WTC11 (cell line): ENCODE measurements around the gene ZEB1. TPM values are rescaled to one million over a fixed set of nuclear protein-coding genes. Genes with fewer than 3 reads are reported as not detected.

ENCODE experiments used
- ATAC-seq: fragments of 200-7000 bp; cut with Tn5 transposase; 2 replicates; pipeline ENCODE4 v1.10.0; 2021; ENCODE audit warnings: mild to moderate bottlenecking, moderate library complexity
- CTCF ChIA-PET: fragments of 300-600 bp; sonication (Branson Sonifier 250); formaldehyde crosslinking; loops from one replicate; lab custom pipeline; 2021; ENCODE audit warnings: antibody characterized with exemption; lab: Charles Lee
- POLR2A ChIA-PET: fragments of 350-600 bp; sonication (Branson Sonifier 250); formaldehyde crosslinking; loops from one replicate; lab custom pipeline; 2021; ENCODE audit warnings: antibody characterized with exemption; lab: Charles Lee
- DNase-seq: peaks from one replicate; pipeline ENCODE4 v3.0.0; 2021; ENCODE audit warnings: low spot score
- H3K27ac Mint-ChIP-seq: 2 replicates; pipeline ENCODE4 v1.8.0; 2021; ENCODE audit warnings: mixed read lengths
- H3K27me3 Mint-ChIP-seq: 2 replicates; pipeline ENCODE4 v1.8.0; 2021; ENCODE audit warnings: low read depth, mild to moderate bottlenecking, moderate library complexity, mixed read lengths
- H3K36me3 Mint-ChIP-seq: 2 replicates; pipeline ENCODE4 v1.8.0; 2021; ENCODE audit warnings: mixed read lengths
- H3K4me1 Mint-ChIP-seq: 2 replicates; pipeline ENCODE4 v1.8.0; 2022; ENCODE audit warnings: mixed read lengths
- H3K4me3 Mint-ChIP-seq: 2 replicates; pipeline ENCODE4 v1.8.0; 2021; ENCODE audit warnings: mild to moderate bottlenecking, moderate library complexity, mixed read lengths
- H3K9me3 Mint-ChIP-seq: 2 replicates; pipeline ENCODE4 v1.8.0; 2021; ENCODE audit warnings: mixed read lengths
- ATF1 ChIP-seq: sonication (generic); formaldehyde crosslinking; IDR thresholded peaks from 2 replicates; pipeline ENCODE4 v1.8.1; 2023; ENCODE audit warnings: mild to moderate bottlenecking, moderate library complexity, missing genetic modification reagents
- CREM ChIP-seq: sonication (generic); formaldehyde crosslinking; IDR thresholded peaks from 2 replicates; pipeline ENCODE4 v1.8.1; 2022; ENCODE audit warnings: mild to moderate bottlenecking, missing genetic modification reagents, moderate library complexity
- FOXP1 ChIP-seq: sonication (generic); formaldehyde crosslinking; IDR thresholded peaks from 2 replicates; pipeline ENCODE4 v1.8.0; 2022; ENCODE audit warnings: missing genetic modification reagents, mild to moderate bottlenecking, moderate library complexity, borderline replicate concordance
- GTF2I ChIP-seq: fragments of 250-450 bp; sonication (Bioruptor Pico); conservative IDR thresholded peaks from 2 replicates; pipeline ENCODE4 v1.4.0; 2021; ENCODE audit warnings: mild to moderate bottlenecking
- HMGA2 ChIP-seq: fragments of 250-450 bp; sonication (Bioruptor Pico); IDR thresholded peaks from 2 replicates; pipeline ENCODE4 v1.4.0; 2021; ENCODE audit warnings: mild to moderate bottlenecking, moderate library complexity
- HMGXB4 ChIP-seq: sonication (generic); formaldehyde crosslinking; IDR thresholded peaks from 2 replicates; pipeline ENCODE4 v1.8.1; 2023; ENCODE audit warnings: mild to moderate bottlenecking, moderate library complexity, missing genetic modification reagents
- IRF1 ChIP-seq: sonication (generic); formaldehyde crosslinking; IDR thresholded peaks from 2 replicates; pipeline ENCODE4 v1.8.0; 2023; ENCODE audit warnings: missing genetic modification reagents
- IRF2 ChIP-seq: sonication (generic); formaldehyde crosslinking; IDR thresholded peaks from 2 replicates; pipeline ENCODE4 v1.8.0; 2022; ENCODE audit warnings: low read depth, missing genetic modification reagents, borderline replicate concordance
- JAZF1 ChIP-seq: fragments of 250-450 bp; sonication (Bioruptor Pico); IDR thresholded peaks from 2 replicates; pipeline ENCODE4 v1.9.0; 2021; ENCODE audit warnings: moderate library complexity, mild to moderate bottlenecking, inconsistent platforms
- MXD4 ChIP-seq: fragments of 250-450 bp; sonication (Bioruptor Pico); IDR thresholded peaks from 2 replicates; pipeline ENCODE4 v1.8.0; 2021; ENCODE audit warnings: mild to moderate bottlenecking, moderate library complexity, borderline replicate concordance
- MYBL2 ChIP-seq: sonication (generic); formaldehyde crosslinking; IDR thresholded peaks from 2 replicates; pipeline ENCODE4 v1.8.1; 2023; ENCODE audit warnings: mild to moderate bottlenecking, moderate library complexity, missing genetic modification reagents
- NFATC4 ChIP-seq: fragments of 250-450 bp; sonication (Bioruptor Pico); IDR thresholded peaks from 2 replicates; pipeline ENCODE4 v1.9.0; 2021; ENCODE audit warnings: mild to moderate bottlenecking
- NFYB ChIP-seq: sonication (generic); formaldehyde crosslinking; conservative IDR thresholded peaks from 2 replicates; pipeline ENCODE4 v1.8.0; 2022; ENCODE audit warnings: low read depth, missing genetic modification reagents
- NR1H2 ChIP-seq: sonication (generic); formaldehyde crosslinking; IDR thresholded peaks from 2 replicates; pipeline ENCODE4 v1.9.0; 2021; ENCODE audit warnings: mild to moderate bottlenecking, moderate library complexity, missing genetic modification reagents
- RELA ChIP-seq: sonication (generic); formaldehyde crosslinking; IDR thresholded peaks from 2 replicates; pipeline ENCODE4 v1.8.1; 2022; ENCODE audit warnings: missing genetic modification reagents, mild to moderate bottlenecking, borderline replicate concordance
- SP1 ChIP-seq: sonication (generic); formaldehyde crosslinking; conservative IDR thresholded peaks from 2 replicates; pipeline ENCODE4 v1.8.1; 2022; ENCODE audit warnings: missing genetic modification reagents
- ZBTB21 ChIP-seq: sonication (generic); formaldehyde crosslinking; IDR thresholded peaks from 2 replicates; pipeline ENCODE4 v1.8.1; 2023; ENCODE audit warnings: mild to moderate bottlenecking, missing genetic modification reagents, borderline replicate concordance
- ZBTB43 ChIP-seq: sonication (generic); formaldehyde crosslinking; IDR thresholded peaks from 2 replicates; pipeline ENCODE4 v1.8.1; 2023; ENCODE audit warnings: mild to moderate bottlenecking, missing genetic modification reagents
- ZNF232 ChIP-seq: sonication (generic); formaldehyde crosslinking; IDR thresholded peaks from 2 replicates; pipeline ENCODE4 v1.8.0; 2022; ENCODE audit warnings: mild to moderate bottlenecking, missing genetic modification reagents
- ZNF281 ChIP-seq: sonication (generic); formaldehyde crosslinking; IDR thresholded peaks from 2 replicates; pipeline ENCODE4 v1.8.0; 2023; ENCODE audit warnings: mild to moderate bottlenecking, missing genetic modification reagents
- ZNF396 ChIP-seq: fragments of 250-450 bp; sonication (Bioruptor Pico); IDR thresholded peaks from 2 replicates; pipeline ENCODE4 v1.8.0; 2021; ENCODE audit warnings: mild to moderate bottlenecking, moderate library complexity, borderline replicate concordance
- ZNF423 ChIP-seq: fragments of 250-450 bp; sonication (Bioruptor Pico); IDR thresholded peaks from 2 replicates; pipeline ENCODE4 v2.1.2; 2022; ENCODE audit warnings: mild to moderate bottlenecking, moderate library complexity
- total RNA-seq: library from RNA; stranded (reverse); gene quantifications from 3 replicates; pipeline ENCODE4 v1.2.3, GENCODE V29; 2021
- TF ChIP-seq, protein P1 (sequence below): fragments of 250-450 bp; sonication (Bioruptor Pico); IDR thresholded peaks from 2 replicates; pipeline ENCODE4 v1.9.0; 2021; ENCODE audit warnings: moderate library complexity, mild to moderate bottlenecking, inconsistent platforms, borderline replicate concordance

ZEB1 gene
- total RNA-seq, 1 experiment from 2014 or later = 0.39 TPM

- CTCF ChIA-PET = no interaction called here
- no peak for ATAC-seq
- TF ChIP-seq NR1H2 (CRISPR knock-in tag) (no peak), ZNF232 (no peak), ZNF281 (no peak), ZBTB21 (no peak), FOXP1 (no peak), ZNF423 (CRISPR knock-in tag) (no peak), JAZF1 (CRISPR knock-in tag) (no peak), ATF1 (CRISPR knock-in tag) (no peak), HMGA2 (CRISPR knock-in tag) (no peak), MXD4 (no peak), IRF2 (CRISPR knock-in tag) (no peak), NFYB (no peak), NFATC4 (CRISPR knock-in tag) (no peak), CREM (CRISPR knock-in tag) (no peak), ZBTB43 (CRISPR knock-in tag) (no peak), HMGXB4 (CRISPR knock-in tag) (no peak)
- TF ChIP-seq, protein P1, sequence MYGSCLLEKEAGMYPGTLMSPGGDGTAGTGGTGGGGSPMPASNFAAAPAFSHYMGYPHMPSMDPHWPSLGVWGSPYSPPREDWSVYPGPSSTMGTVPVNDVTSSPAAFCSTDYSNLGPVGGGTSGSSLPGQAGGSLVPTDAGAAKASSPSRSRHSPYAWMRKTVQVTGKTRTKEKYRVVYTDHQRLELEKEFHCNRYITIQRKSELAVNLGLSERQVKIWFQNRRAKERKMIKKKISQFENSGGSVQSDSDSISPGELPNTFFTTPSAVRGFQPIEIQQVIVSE (CRISPR knock-in tag) = no peak
- TF ChIP-seq, all 79 proteins: peak for 0
- no peak for DNase-seq
- H3K36me3 Mint-ChIP-seq = no peaks in the 10 kb centered on the region
- no peaks in the 10 kb centered on the region for H3K27me3 Mint-ChIP-seq
- no peak overlapping the region for H3K27ac Mint-ChIP-seq
- no peak overlapping the region for H3K4me3 Mint-ChIP-seq
- no peaks in the 10 kb centered on the region for H3K9me3 Mint-ChIP-seq
- H3K4me1 Mint-ChIP-seq = no peaks in the 10 kb centered on the region
- POLR2A ChIA-PET = no interaction called here
These were observed 53.4 kb downstream of the ZEB1 start for GRCh38 chr10:31372439-31372838.

- no peak for DNase-seq
- H3K27me3 Mint-ChIP-seq = no peaks in the 10 kb centered on the region
- no peaks in the 10 kb centered on the region for H3K36me3 Mint-ChIP-seq
These were observed 55.2 kb downstream of the ZEB1 start for GRCh38 chr10:31374146-31374696.

More at GRCh38 chr10:31374146-31374696, 55.2 kb downstream of the ZEB1 start:
- no peak overlapping the region for H3K4me3 Mint-ChIP-seq
- TF ChIP-seq ZBTB21 (no peak), MYBL2 (CRISPR knock-in tag) (no peak), RELA (CRISPR knock-in tag) (no peak), NFATC4 (CRISPR knock-in tag) (no peak), GTF2I (CRISPR knock-in tag) (no peak), ZNF396 (CRISPR knock-in tag) (no peak), IRF1 (no peak), SP1 (no peak), MXD4 (no peak)
- TF ChIP-seq, protein P1 (CRISPR knock-in tag) = no peak
- POLR2A ChIA-PET = no interaction called here
- H3K4me1 Mint-ChIP-seq = no peaks in the 10 kb centered on the region
- ATAC-seq = no peak
- no peak overlapping the region for H3K27ac Mint-ChIP-seq
- no peaks in the 10 kb centered on the region for H3K9me3 Mint-ChIP-seq
- CTCF ChIA-PET = no interaction called here
